ENCODE measurements around the gene KRTAP12-4. TPM values are rescaled to one million over a fixed set of nuclear protein-coding genes. Genes with fewer than 3 reads are reported as not detected.

Gene KRTAP12-4
- total and polyA plus RNA-seq, 9 donors, result not detected

DNA sequence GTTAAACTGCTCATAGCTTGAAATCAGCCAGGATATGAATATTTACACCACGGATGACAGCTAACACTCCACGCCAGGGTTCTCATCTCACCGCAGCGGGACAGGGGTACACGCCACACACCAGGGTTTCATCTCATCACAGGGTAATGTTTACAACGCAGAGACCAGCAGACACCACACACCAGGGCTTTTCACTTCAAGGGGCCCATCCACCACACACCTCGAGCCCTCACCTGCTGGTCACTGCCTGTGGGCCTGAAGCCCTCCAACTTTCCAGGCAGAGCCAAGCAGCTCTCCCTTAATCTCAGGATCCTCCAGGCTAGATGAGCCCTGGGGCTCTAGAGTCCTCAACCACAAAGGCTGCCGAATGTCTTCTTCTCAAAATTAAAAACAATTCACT lies 41.2 kb upstream of the KRTAP12-4 start:
- H3K36me3 ChIP-seq, result no peaks in the 10 kb centered on the region
- intact Hi-C loops (cut with DNase I), result no loop called here
- no peak overlapping the region for H3K27ac ChIP-seq
- TF ChIP-seq, protein P1, sequence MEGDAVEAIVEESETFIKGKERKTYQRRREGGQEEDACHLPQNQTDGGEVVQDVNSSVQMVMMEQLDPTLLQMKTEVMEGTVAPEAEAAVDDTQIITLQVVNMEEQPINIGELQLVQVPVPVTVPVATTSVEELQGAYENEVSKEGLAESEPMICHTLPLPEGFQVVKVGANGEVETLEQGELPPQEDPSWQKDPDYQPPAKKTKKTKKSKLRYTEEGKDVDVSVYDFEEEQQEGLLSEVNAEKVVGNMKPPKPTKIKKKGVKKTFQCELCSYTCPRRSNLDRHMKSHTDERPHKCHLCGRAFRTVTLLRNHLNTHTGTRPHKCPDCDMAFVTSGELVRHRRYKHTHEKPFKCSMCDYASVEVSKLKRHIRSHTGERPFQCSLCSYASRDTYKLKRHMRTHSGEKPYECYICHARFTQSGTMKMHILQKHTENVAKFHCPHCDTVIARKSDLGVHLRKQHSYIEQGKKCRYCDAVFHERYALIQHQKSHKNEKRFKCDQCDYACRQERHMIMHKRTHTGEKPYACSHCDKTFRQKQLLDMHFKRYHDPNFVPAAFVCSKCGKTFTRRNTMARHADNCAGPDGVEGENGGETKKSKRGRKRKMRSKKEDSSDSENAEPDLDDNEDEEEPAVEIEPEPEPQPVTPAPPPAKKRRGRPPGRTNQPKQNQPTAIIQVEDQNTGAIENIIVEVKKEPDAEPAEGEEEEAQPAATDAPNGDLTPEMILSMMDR (IDR thresholded peaks at IDR 0.05), result no peak
- TF ChIP-seq POLR2A (IDR thresholded peaks at IDR 0.05) (no peak), EP300 (IDR thresholded peaks at IDR 0.05) (no peak)
- H3K9me3 ChIP-seq, result no peaks in the 10 kb centered on the region
- no peak for DNase-seq
- 67 to 77% (median 72%) methylated on average over 8 of the region's 8 CpGs for WGBS, 3 donors
- no peaks in the 10 kb centered on the region for H3K4me1 ChIP-seq (ENCODE audit: insufficient read depth)
- H3K4me3 ChIP-seq, result no peak overlapping the region
- no peaks in the 10 kb centered on the region for H3K27me3 ChIP-seq

DNA sequence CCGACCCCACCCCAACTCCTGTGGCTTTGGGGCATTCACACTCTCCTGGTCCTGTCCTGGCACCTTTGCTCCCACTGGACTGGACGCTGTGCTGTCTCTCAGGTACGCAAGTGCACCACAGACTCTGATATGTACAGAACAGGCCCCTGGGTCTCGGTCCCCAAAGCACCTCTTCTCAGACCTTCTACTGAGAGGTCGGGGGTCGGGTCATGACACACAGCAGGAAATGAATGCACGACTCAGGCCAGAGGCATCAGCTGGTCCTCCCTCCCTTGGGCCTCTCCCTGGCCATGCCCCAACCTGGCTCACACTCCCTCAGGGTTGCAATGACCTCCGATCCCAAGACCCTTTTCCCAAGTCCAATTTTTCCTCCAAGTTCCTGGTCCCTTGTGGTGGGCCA lies 40.7 kb upstream of the KRTAP12-4 start:
- H3K4me3 ChIP-seq, result no peak overlapping the region
- H3K9me3 ChIP-seq, result no peaks in the 10 kb centered on the region
- DNase-seq, result no peak
- H3K27ac ChIP-seq, result no peak overlapping the region
- H3K36me3 ChIP-seq, result no peaks in the 10 kb centered on the region
- H3K27me3 ChIP-seq, result no peaks in the 10 kb centered on the region
- TF ChIP-seq POLR2A (IDR thresholded peaks at IDR 0.05) (no peak), EP300 (IDR thresholded peaks at IDR 0.05) (no peak)
- TF ChIP-seq, protein P1 (IDR thresholded peaks at IDR 0.05), result no peak
- H3K4me1 ChIP-seq (ENCODE audit: insufficient read depth), result no peaks in the 10 kb centered on the region
- WGBS, 3 donors, result 53 to 66% (median 58%) methylated on average over 8 of the region's 8 CpGs
- intact Hi-C loops (cut with DNase I), result no loop called here

DNA sequence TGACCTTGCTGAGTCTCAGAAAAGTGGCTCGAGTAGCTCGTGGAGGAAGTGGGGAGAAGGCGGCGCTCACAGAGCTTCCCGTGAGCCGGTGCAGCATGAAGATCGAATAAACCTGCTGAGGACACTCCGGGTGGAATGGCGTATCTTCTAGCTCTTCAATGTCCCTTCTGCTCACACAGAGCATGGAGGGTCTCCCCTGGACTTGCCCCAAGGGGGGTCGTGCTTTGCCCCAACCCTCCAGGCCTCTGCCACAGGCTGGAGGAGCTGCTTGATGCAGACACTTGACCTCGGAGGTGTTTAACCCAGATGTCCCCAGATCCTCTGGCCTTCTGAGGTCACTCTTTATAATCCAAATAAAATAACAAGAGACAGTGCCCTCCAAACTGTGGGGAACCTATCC lies 40.3 kb upstream of the KRTAP12-4 start:
- 60 to 71% (median 70%) methylated on average over 11 of the region's 11 CpGs for WGBS, 3 donors
- no peaks in the 10 kb centered on the region for H3K9me3 ChIP-seq
- TF ChIP-seq EP300 (IDR thresholded peaks at IDR 0.05) (no peak), POLR2A (IDR thresholded peaks at IDR 0.05) (no peak)
- TF ChIP-seq, protein P1 (IDR thresholded peaks at IDR 0.05), result no peak
- no peak for DNase-seq
- intact Hi-C loops (cut with DNase I), result no loop called here
- H3K27me3 ChIP-seq, result no peaks in the 10 kb centered on the region
- H3K4me3 ChIP-seq, result no peak overlapping the region
- no peaks in the 10 kb centered on the region for H3K4me1 ChIP-seq (ENCODE audit: insufficient read depth)
- no peaks in the 10 kb centered on the region for H3K36me3 ChIP-seq
- no peak overlapping the region for H3K27ac ChIP-seq

DNA sequence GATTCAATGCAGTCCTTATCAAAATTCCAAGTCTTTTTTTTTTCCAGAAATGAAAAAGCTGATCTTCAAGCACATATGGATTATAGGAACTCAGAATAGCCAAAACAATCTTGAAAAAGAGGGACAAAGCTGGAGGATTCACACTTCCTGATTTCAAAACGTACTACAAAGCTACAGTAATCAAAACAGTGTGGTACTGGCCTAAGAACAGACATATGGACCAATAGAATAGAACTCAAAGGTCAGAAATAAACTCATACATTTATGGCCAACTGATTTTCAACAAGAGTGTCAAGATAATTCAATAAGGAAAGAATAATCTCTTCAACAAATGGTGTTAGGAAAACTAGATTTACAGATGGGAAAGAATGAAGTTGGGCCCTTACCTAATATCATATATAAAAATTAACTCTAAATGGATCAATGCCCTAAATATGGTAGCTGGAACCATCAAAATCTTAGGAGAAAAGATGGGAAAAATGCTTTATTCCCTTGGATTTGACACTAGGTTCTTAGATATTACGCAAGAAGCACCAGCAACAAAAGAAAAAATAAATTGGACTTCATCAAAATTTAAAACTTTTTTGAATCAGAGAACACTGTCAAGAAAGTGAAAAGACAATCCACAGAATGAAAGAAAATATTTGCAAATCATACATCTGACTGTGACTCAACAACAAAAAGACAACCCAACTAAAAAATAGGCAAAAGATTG lies 38.5 kb upstream of the KRTAP12-4 start:
- no peaks in the 10 kb centered on the region for H3K27me3 ChIP-seq
- TF ChIP-seq, protein P1 (IDR thresholded peaks at IDR 0.05), result no peak
- TF ChIP-seq POLR2A (IDR thresholded peaks at IDR 0.05) (no peak), EP300 (IDR thresholded peaks at IDR 0.05) (no peak)
- H3K27ac ChIP-seq, result no peak overlapping the region
- H3K9me3 ChIP-seq, result no peaks in the 10 kb centered on the region
- H3K36me3 ChIP-seq, result no peaks in the 10 kb centered on the region
- H3K4me1 ChIP-seq (ENCODE audit: insufficient read depth), result no peaks in the 10 kb centered on the region
- WGBS, 3 donors, result 44 to 72% (median 68%) methylated on average over 2 of the region's 2 CpGs
- DNase-seq, result no peak
- H3K4me3 ChIP-seq, result no peak overlapping the region
- intact Hi-C loops (cut with DNase I), result no loop called here
